Coronary artery (tissue), 2 donors: Measurements from ENCODE around the gene CA5A.
A peak's percentile ranks its signal among the peaks of the same experiment; 100 is the strongest.
"Not testable (repeated sequence)": the region's sequence is repeated elsewhere in the genome, so short reads cannot be mapped to it uniquely, and the experiment has no call there.

Source experiments
- DNase-seq: peaks from one replicate; pipeline ENCODE4 v3.0.0-alpha.2; 2017; ENCODE audit warnings: low spot score
- H3K27ac ChIP-seq, 2 donors: fragments of 200-600 bp; sonication (generic); one replicate each; pipeline ENCODE4 v1.5.1; 2016 to 2019
- H3K4me3 ChIP-seq: fragments of 200-600 bp; sonication (generic); 2 replicates; pipeline ENCODE4 v1.5.1; 2016; ENCODE audit warnings: mild to moderate bottlenecking, moderate library complexity
- CTCF ChIP-seq: fragments of 200-600 bp; sonication (generic); IDR thresholded peaks from one replicate; pipeline ENCODE4 v1.5.1; 2019; ENCODE audit warnings: antibody characterized with exemption

CA5A gene

GRCh38 chr16:87897521-87898505, 38.5 kb downstream of the CA5A start:
- Histone ChIP-seq H3K4me3 (no peak overlapping the region), H3K27ac (no peak overlapping the region)
- DNase-seq: no peak
- TF ChIP-seq CTCF: no peak

- H3K27ac ChIP-seq, DNase-seq, H3K4me3 ChIP-seq: not testable (repeated sequence)
These were observed 39.3 kb downstream of the CA5A start for GRCh38 chr16:87896924-87897520.

- not testable (repeated sequence) for DNase-seq, H3K27ac ChIP-seq, H3K4me3 ChIP-seq
These were observed 40.0 kb downstream of the CA5A start for GRCh38 chr16:87896176-87896890.

GRCh38 chr16:87895641-87896141, 40.6 kb downstream of the CA5A start:
- no peak overlapping the region for H3K4me3 ChIP-seq
- DNase-seq: no peak
- H3K27ac ChIP-seq: no peak overlapping the region
- TF ChIP-seq CTCF: no peak

GRCh38 chr16:87894005-87894404, 42.3 kb downstream of the CA5A start:
- peak overlapping the region; percentile 34 to 68 for H3K27ac ChIP-seq
- DNase-seq, H3K4me3 ChIP-seq: not testable (repeated sequence)

GRCh38 chr16:87891764-87892163, 44.6 kb downstream of the CA5A start:
- Histone ChIP-seq H3K4me3 (no peak overlapping the region), H3K27ac (no peak overlapping the region)
- no peak for DNase-seq
- TF ChIP-seq CTCF: no peak

GRCh38 chr16:87889762-87890161, 46.6 kb downstream of the CA5A start:
- DNase-seq, H3K27ac ChIP-seq, H3K4me3 ChIP-seq: not testable (repeated sequence)

GRCh38 chr16:87888346-87888745, 48.0 kb downstream of the CA5A start:
- not testable (repeated sequence) for H3K4me3 ChIP-seq, DNase-seq, H3K27ac ChIP-seq

GRCh38 chr16:87887931-87888330, 48.4 kb downstream of the CA5A start:
- DNase-seq, H3K4me3 ChIP-seq, H3K27ac ChIP-seq: not testable (repeated sequence)

GRCh38 chr16:87885371-87885967, 50.9 kb downstream of the CA5A start:
- not testable (repeated sequence) for H3K27ac ChIP-seq, DNase-seq, H3K4me3 ChIP-seq
